ENCODE results near the gene BACH2.

BACH2 gene

DNA sequence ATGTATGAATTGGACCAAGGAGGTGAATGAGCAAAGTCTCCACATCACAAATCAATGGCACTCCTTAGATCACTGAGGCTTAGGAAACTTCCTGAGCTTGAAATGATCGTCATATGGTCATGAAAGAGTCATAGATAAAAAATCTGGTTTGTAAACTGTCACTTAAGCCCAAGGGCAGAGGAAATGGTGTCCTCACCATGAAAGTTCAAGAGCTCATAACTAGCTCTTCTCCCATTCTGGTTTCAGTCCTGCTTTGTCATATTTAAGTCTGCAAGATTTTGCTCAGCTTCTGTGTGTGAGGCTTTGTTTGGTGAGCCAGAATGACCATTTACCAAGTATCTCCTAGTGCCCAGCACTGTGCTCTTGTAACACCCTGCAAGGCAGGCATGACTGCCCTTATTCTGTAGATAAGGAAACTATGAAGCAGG is 341.9 kb downstream of the BACH2 start:
- no peak for DNase-seq

DNA sequence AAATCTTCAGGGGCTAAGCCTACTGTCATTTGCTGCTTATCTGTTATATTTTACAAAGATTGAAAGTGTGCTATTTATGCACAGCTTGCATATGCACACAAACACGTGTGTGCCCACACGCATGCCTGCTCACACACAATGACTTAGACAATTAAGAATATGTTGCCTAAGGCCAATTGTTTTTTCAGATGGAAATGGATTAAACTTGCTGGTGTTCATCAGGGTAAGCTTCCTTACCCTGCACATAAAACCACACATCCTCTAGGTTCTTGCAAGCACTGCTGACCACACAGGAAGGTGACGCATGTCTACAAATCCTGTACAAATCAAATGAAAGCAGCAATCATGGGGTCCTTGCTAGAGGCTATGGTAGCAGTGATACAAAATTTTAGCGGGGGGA is 344.0 kb downstream of the BACH2 start:
- peak; percentile 55 for DNase-seq

DNA sequence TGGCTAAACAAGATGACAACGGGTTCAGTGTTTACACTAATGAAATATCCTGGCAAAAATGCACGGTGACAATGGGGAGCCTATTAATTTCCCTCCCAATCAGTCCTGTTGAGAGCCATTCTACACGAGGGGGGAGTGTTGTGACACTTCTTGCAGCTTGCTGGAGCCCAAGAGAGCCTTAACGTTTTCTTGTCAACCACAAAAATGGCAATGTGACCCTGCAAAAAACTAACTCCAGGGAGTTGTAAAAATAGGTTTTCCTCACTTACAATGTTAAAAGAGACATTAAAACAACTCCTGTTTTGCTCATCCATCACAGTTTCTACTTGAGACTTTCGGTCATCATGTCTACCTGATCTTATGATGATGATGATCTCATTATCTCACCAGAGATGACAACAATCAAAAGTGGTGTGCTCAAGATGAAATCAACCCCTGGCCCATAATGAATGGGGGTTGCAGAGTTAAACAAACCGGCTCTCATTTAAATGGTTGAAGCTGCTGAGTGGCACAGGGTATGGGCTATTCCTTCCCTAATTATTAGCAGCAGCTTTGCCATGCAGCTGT is 344.5 kb downstream of the BACH2 start:
- no peak for DNase-seq

- DNase-seq, result no peak
These were observed 345.0 kb downstream of the BACH2 start for GRCh38 chr6:89951574-89952104.

- DNase-seq, result no peak
These were observed 345.7 kb downstream of the BACH2 start for GRCh38 chr6:89950879-89951391.

- DNase-seq, result no peak
These were observed 346.2 kb downstream of the BACH2 start for GRCh38 chr6:89950446-89950845.

- no peak for DNase-seq
These were observed 347.8 kb downstream of the BACH2 start for GRCh38 chr6:89948876-89949275.

DNA sequence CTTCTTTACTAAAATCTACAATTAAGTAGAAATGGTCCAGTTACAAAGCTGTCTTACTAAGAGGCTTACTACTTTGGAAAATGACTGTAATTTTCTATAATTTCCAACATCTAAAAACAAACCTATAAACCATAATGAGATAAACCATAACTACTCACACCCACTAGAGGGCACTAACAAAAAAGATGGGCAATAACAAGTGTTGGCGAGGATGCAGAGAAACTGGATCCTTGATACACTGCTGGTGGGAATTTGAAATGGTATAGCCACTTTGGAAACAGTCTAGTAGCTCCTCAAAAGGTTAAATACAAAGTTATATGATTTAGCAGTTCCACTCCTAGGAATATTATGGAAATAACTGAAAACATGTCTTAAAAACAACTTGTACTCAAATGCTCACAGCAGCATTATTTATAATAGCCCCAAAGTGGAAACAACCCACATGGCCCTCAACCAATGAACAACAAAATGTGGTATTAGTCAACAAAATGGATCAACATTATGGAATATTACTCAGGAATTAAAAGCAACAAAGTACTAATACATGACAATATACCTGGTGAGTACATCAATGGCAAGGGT is 351.7 kb downstream of the BACH2 start:
- DNase-seq, result no peak

DNA sequence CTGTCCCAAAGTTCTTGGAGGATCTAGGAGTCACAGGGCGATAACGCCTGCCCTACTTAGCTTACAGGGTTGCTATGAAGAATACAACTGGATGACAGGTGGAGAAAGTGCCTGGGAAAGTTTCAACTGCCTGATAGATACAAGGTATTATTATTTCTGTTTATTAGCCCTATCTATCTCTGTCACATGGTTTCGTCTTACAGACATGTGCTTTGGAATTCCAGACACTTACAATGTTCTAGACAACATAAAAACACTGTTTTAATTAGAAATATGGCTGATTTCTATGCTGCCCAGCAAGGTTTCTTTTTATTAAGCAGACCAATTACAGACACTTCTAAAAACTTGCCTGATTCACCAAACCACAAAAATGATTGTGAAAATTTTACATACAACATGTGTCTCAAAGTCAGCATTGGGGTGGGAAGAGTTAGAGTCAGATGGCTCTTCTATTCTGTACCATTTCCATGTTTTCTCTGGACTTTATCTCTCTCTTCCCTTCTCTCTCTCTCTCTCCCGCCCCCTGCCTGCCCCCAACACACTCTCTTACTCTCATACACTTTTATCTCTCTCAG is 352.4 kb downstream of the BACH2 start:
- no peak for DNase-seq

DNA sequence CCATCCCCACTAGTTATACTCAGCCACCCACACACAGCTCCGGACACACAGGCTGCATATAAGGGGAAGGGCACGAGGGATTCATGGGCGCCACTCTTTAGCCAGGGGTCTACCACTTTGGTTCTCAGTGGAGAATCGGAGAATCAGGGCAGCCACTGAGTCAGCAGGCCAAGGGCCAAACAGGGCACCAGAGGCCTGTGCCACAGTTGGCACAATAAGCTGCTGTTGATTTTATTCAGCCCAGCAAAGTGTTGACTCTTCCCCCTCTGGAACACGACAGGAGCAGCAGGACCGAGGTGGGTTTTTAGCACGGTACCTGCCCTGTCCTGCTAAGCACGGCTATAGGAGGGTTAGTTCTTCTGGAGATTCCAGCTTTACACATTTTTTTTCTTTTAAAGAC is 354.0 kb downstream of the BACH2 start:
- no peak for DNase-seq

GRCh38 chr6:89941763-89942497 is 354.7 kb downstream of the BACH2 start:
- no peak for DNase-seq

DNA sequence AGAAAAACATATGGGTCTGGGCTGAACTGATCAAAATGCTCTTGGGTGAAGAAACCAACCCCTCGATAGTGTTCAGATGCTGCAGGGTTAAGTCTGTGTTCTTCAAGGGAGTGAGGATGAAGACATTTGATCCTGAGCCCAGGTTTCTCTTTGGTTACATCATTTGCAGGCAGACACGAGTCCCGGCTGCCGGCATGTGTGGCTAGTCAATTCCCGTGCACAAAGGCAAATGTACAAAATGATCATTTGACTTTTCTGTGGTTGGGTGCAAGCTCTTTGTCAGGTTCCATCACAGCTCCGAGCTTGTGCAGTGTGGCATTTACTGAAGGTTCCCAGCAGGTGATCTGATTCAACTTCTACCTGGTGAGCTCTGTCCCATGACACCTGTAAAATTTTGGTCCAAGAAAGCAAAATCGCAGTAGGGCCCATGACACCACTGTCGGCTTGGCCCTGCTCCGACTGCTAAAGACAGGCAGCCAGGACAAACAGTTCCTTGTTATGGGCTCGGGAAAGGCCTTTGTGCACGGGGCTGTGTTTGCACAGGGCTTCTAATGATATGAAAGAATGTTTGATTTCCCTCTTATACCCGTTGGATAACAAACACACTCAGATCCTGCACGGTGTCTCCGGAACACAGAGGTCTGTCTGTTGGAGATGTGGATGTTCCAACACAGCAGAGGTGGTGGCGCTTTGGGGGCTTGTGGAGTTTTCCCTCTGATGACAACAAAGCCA is 355.4 kb downstream of the BACH2 start:
- no peak for DNase-seq

DNA sequence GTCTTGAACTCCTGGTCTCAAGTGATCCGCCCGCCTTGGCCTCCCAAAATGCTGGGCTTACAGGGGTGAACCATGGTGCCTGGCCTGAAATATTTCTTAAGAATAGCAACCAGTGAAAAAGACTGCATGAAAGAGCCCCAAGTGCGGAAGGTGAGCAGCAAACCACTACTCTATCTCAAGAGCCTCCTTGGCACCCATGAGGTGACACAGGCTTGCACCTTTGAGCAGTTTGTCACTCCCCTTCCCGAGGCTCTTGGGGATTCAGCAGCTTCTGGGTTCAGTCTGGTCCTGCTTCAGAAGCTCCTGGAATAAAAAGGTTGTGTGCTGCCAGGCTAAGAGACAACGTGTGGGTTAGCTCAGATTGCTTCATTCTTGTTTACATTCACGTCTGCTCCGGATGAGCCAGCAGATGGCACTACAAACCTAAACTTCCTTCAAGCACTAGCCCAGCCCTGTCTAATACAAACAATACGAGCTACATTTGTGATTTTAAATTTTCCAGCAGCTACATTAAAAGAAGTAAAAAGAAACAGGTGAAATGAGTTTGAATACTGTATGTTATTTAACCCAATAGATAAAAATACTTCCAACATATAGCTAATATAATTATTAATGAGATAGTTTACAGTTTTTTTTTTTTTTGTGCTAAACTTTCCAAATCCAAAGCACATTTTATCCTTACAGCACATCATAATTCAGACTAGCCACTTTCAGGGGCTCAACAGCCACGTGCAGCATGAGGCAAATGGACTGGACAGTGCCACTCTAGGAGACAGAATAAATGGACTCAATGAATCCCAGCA is 356.2 kb downstream of the BACH2 start:
- DNase-seq, result peak; percentile 25

- no peak for DNase-seq
These were observed 357.5 kb downstream of the BACH2 start for GRCh38 chr6:89939144-89939543.

DNA sequence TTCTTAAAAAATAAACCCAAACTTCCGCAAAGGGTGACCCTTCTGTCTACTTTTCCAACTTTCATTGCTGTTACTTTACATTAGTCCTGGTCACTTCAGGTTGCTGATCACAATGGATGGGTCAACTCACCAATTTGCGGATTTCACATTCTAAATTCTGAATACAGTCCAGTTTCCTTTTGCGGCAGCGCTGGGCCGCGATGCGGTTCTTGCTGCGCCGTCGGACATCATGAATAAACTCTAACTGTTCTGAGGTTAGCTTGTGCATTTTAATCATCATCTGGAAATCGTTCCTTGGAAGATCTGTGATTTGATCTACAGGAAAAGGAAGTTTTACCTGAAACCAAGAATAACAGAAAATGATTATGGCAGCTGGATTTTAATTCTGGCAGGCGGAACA is 358.6 kb downstream of the BACH2 start:
- no peak for DNase-seq

DNA sequence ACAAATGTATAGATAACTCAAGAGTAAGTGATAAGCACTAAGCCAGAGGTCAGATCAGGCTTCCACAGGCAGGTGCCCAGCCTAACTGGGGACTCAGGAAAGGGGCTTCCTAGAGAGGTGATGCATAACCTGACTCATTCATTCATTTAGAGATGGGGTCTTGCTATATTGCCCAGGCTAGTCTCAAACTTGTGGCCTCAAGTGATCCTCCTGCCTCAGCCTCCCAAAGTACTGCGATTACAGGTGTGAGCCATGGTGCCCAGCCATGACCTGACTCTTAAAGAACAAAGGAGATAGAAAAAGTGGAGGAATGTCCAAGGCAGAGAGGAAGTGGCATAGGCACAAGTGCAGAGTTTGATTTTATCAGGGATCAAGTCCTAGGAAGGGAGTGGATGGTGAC is 360.5 kb downstream of the BACH2 start:
- DNase-seq, result no peak

DNA sequence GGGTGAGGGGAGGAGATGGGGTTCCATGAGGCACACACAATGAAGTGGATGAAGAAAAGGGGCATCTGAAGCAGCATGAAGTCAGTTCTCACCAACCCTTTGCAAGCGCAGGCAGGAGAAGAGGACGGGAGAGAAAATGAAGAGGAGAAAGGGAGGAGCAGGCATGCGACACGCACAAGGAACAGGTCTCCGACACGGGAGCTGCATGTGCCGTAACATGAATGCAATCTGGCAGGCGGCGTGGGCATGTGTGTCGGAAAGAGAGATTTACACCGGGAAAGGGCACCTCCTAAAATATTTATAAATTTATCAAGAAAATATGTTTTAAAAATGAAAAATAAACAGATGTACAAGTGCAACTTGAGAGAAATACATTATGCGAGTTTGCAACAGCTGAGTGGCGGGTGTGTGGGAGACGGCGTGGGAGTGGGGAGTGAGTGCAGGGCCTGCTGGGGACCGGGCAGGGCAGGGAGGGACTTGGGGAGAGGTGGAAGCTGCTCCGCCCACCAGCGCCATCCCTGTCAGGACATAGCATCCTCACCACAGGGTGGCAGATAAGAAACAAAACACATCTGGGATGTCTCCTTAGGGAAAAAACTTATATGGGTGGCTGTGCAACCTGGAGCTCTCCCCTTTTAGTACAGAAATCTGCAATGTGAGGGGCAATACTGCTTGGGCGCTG is 361.8 kb downstream of the BACH2 start:
- no peak for DNase-seq

- DNase-seq, result no peak
These were observed 364.3 kb downstream of the BACH2 start for GRCh38 chr6:89932245-89932802.

DNA sequence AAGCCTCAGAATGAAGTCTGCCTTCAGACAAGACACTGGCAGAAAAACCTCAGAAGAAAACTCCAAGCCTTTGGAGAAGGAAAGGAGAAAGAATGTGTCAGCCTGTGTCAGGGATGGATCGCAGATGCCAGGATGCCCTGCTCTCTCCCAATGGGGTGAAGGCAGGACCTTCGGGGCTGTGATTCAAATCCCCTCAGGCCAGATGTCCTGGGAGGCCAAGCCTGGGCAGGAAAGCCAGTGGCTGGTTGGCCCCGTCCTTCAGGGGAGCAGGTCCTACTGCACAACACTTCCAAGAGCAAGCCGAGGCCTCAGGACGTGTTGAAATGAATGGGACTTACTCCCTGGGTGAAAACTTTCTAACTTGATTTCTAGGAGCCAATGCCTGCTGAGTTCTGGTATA is 365.9 kb downstream of the BACH2 start:
- no peak for DNase-seq

DNA sequence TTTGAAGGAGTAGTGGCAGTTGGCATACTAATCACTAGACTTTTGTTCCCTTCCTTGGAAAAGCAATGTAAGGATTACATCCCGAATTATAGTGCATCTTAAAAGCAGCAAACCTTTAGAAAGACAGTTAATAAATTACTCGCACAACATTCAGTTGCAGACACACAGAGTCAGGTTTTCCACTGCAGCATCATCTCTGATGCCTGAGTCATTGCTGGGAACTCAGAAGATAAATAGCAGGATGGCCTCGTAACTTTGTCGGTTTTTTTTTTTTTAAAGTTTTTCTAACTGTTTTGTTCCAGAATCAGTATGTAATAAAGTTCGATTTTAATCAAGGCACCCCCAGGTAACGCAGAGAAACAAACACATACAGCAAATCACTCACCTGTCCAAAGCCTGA is 368.0 kb downstream of the BACH2 start:
- no peak for DNase-seq

Data from GF-D8 (cell line).